HUES48 (cell line): Measurements from ENCODE around the gene ZNF646.

Experiments used
- H3K27ac ChIP-seq: one replicate; pipeline ENCODE4 v1.7.0; 2013; ENCODE audit warnings: low read depth, low read length, inconsistent platforms
- H3K27me3 ChIP-seq: 2 replicates; pipeline ENCODE4 v1.6.1; 2013; ENCODE audit warnings: mild to moderate bottlenecking, low read length; ENCODE audit not compliant: control insufficient read depth, insufficient read depth
- H3K36me3 ChIP-seq: 2 replicates; pipeline ENCODE4 v1.6.1; 2013; ENCODE audit warnings: low read length; ENCODE audit not compliant: control insufficient read depth, insufficient read depth
- H3K4me1 ChIP-seq: 2 replicates; pipeline ENCODE4 v1.6.1; 2013; ENCODE audit warnings: mild to moderate bottlenecking, low read length; ENCODE audit not compliant: control insufficient read depth, insufficient read depth
- H3K4me3 ChIP-seq: 2 replicates; pipeline ENCODE4 v1.5.1; 2013; ENCODE audit warnings: mild to moderate bottlenecking, low read depth, low read length
- H3K9ac ChIP-seq: 2 replicates; pipeline ENCODE4 v1.6.1; 2013; ENCODE audit warnings: mild to moderate bottlenecking, low read depth, low read length, moderate library complexity
- H3K9me3 ChIP-seq: 2 replicates; pipeline ENCODE4 v1.6.1; 2013; ENCODE audit warnings: low read length; ENCODE audit not compliant: control insufficient read depth, insufficient read depth

Gene ZNF646

GRCh38 chr16:31110106-31111034, 36.1 kb downstream of the ZNF646 start:
- Histone ChIP-seq H3K4me3 (no peak overlapping the region), H3K27ac (no peak overlapping the region), H3K9me3 (no peaks in the 10 kb centered on the region), H3K4me1 (peaks cover 6% of the 10 kb centered on the region), H3K27me3 (no peaks in the 10 kb centered on the region), H3K36me3 (peaks cover 35% of the 10 kb centered on the region), H3K9ac (no peak overlapping the region)

GRCh38 chr16:31111881-31112466, 37.8 kb downstream of the ZNF646 start:
- H3K9me3 ChIP-seq = no peaks in the 10 kb centered on the region
- peaks cover 35% of the 10 kb centered on the region for H3K36me3 ChIP-seq
- H3K27ac ChIP-seq = no peak overlapping the region
- no peak overlapping the region for H3K9ac ChIP-seq
- H3K4me3 ChIP-seq = no peak overlapping the region
- H3K27me3 ChIP-seq = no peaks in the 10 kb centered on the region
- peaks cover 6% of the 10 kb centered on the region; the same call in 1 of the 2 replicates for H3K4me1 ChIP-seq

GRCh38 chr16:31112711-31113110, 38.5 kb downstream of the ZNF646 start:
- no peak overlapping the region for H3K27ac ChIP-seq
- peaks cover 35% of the 10 kb centered on the region for H3K36me3 ChIP-seq
- peaks cover 4% of the 10 kb centered on the region; the same call in 1 of the 2 replicates for H3K4me1 ChIP-seq
- no peaks in the 10 kb centered on the region for H3K27me3 ChIP-seq
- no peaks in the 10 kb centered on the region for H3K9me3 ChIP-seq
- no peak overlapping the region for H3K4me3 ChIP-seq
- H3K9ac ChIP-seq = no peak overlapping the region

GRCh38 chr16:31113121-31114120, 39.2 kb downstream of the ZNF646 start:
- H3K27me3 ChIP-seq = no peaks in the 10 kb centered on the region
- no peaks in the 10 kb centered on the region for H3K4me1 ChIP-seq
- H3K9ac ChIP-seq = no peak overlapping the region
- peaks cover 35% of the 10 kb centered on the region for H3K36me3 ChIP-seq
- H3K27ac ChIP-seq = no peak overlapping the region
- H3K4me3 ChIP-seq = no peak overlapping the region
- H3K9me3 ChIP-seq = no peaks in the 10 kb centered on the region

- no peak overlapping the region for H3K4me3 ChIP-seq
- no peak overlapping the region for H3K9ac ChIP-seq
- H3K27me3 ChIP-seq = no peaks in the 10 kb centered on the region
- H3K36me3 ChIP-seq = peaks cover 42% of the 10 kb centered on the region
- no peak overlapping the region for H3K27ac ChIP-seq
- H3K9me3 ChIP-seq = no peaks in the 10 kb centered on the region
- no peaks in the 10 kb centered on the region for H3K4me1 ChIP-seq
These were observed 40.2 kb downstream of the ZNF646 start for GRCh38 chr16:31114468-31114867.

- Histone ChIP-seq H3K27ac (peak within 1 kb of the TSS; percentile 97), H3K9me3 (no peaks in the 10 kb centered on the region), H3K36me3 (peaks cover 40% of the 10 kb centered on the region), H3K9ac (peak within 1 kb of the TSS; percentile 84), H3K4me1 (no peaks in the 10 kb centered on the region), H3K27me3 (no peaks in the 10 kb centered on the region), H3K4me3 (peak within 1 kb of the TSS; percentile 93)
These were observed 43.4 kb downstream of the ZNF646 start, which contains the start of gene KAT8 for GRCh38 chr16:31117384-31118222. KAT8 (plus strand) TSS chr16:31117664; CDS start chr16:31117682, 18 bp downstream.

- H3K27ac ChIP-seq = peak overlapping the region; percentile 66
- H3K27me3 ChIP-seq = no peaks in the 10 kb centered on the region
- H3K9ac ChIP-seq = peak overlapping the region; percentile 70; the same call in 1 of the 2 replicates
- H3K9me3 ChIP-seq = no peaks in the 10 kb centered on the region
- peaks cover 36% of the 10 kb centered on the region for H3K36me3 ChIP-seq
- peak overlapping the region; percentile 93 for H3K4me3 ChIP-seq
- H3K4me1 ChIP-seq = no peaks in the 10 kb centered on the region
These were observed 44.3 kb downstream of the ZNF646 start for GRCh38 chr16:31118223-31119155.

GRCh38 chr16:31120129-31120528, 45.9 kb downstream of the ZNF646 start:
- Histone ChIP-seq H3K27ac (no peak overlapping the region), H3K4me1 (no peaks in the 10 kb centered on the region), H3K9ac (no peak overlapping the region), H3K9me3 (no peaks in the 10 kb centered on the region), H3K4me3 (no peak overlapping the region), H3K27me3 (no peaks in the 10 kb centered on the region), H3K36me3 (peaks cover 43% of the 10 kb centered on the region)

- Histone ChIP-seq H3K36me3 (peaks cover 30% of the 10 kb centered on the region), H3K27ac (no peak overlapping the region), H3K4me1 (0 out of 2 replicates have a peak, but pooled peaks cover 3% of the 10 kb centered on the region), H3K27me3 (no peaks in the 10 kb centered on the region), H3K4me3 (no peak overlapping the region), H3K9me3 (no peaks in the 10 kb centered on the region), H3K9ac (no peak overlapping the region)
These were observed 51.6 kb downstream of the ZNF646 start for GRCh38 chr16:31125844-31126243.
